DOHH2 (cell line): ENCODE results near the gene ACP2.

ENCODE experiments used
- H3F3A ChIP-seq: fragments of 200-600 bp; sonication (generic), shearing (Covaris generic); 2 replicates; pipeline ENCODE4 v1.6.0; 2016; ENCODE audit warnings: antibody characterized with exemption, mild to moderate bottlenecking; ENCODE audit not compliant: control insufficient read depth, insufficient read depth
- H3K27ac ChIP-seq: fragments of 200-600 bp; sonication (generic); 2 replicates; pipeline ENCODE4 v1.5.1; 2014; ENCODE audit warnings: low read depth, mild to moderate bottlenecking, low read length, moderate library complexity
- H3K27me3 ChIP-seq: fragments of 200-600 bp; sonication (generic); 2 replicates; pipeline ENCODE4 v1.6.1; 2014; ENCODE audit warnings: mild to moderate bottlenecking, low read length, mixed read lengths; ENCODE audit not compliant: control insufficient read depth
- H3K36me3 ChIP-seq: fragments of 200-600 bp; sonication (generic); 2 replicates; pipeline ENCODE4 v1.6.1; 2014; ENCODE audit warnings: mild to moderate bottlenecking, low read length, moderate library complexity, mixed read lengths; ENCODE audit not compliant: control insufficient read depth
- H3K4me1 ChIP-seq: fragments of 200-600 bp; sonication (generic); 2 replicates; pipeline ENCODE4 v1.6.1; 2014; ENCODE audit warnings: mild to moderate bottlenecking, low read length, mixed read lengths; ENCODE audit not compliant: control insufficient read depth
- H3K4me2 ChIP-seq: fragments of 200-600 bp; sonication (generic); 2 replicates; pipeline ENCODE4 v1.6.0; 2014; ENCODE audit warnings: mild to moderate bottlenecking, low read length, moderate library complexity
- H3K4me3 ChIP-seq: fragments of 200-600 bp; sonication (generic); 2 replicates; pipeline ENCODE4 v1.5.1; 2014; ENCODE audit warnings: mild to moderate bottlenecking, low read length, mixed read lengths
- H3K79me2 ChIP-seq: fragments of 200-600 bp; sonication (generic); 2 replicates; pipeline ENCODE4 v1.6.1; 2014; ENCODE audit warnings: mild to moderate bottlenecking, low read length, mixed read lengths; ENCODE audit not compliant: control insufficient read depth
- H3K9me2 ChIP-seq: fragments of 200-600 bp; sonication (generic); replicated peaks from 2 replicates; pipeline ENCODE4 v1.6.1; 2014; ENCODE audit warnings: mild to moderate bottlenecking, low read length, mixed read lengths; ENCODE audit not compliant: control insufficient read depth
- H3K9me3 ChIP-seq: fragments of 200-600 bp; sonication (generic); 2 replicates; pipeline ENCODE4 v1.6.1; 2014; ENCODE audit warnings: antibody characterized with exemption, low read length, mixed read lengths; ENCODE audit not compliant: control insufficient read depth, insufficient read depth
- H4K20me1 ChIP-seq: fragments of 200-600 bp; sonication (generic); 2 replicates; pipeline ENCODE4 v1.6.0; 2014; ENCODE audit warnings: low read depth, mild to moderate bottlenecking, antibody characterized with exemption, low read length, moderate library complexity; ENCODE audit not compliant: control insufficient read depth, insufficient read depth
- EZH2phosphoT487 ChIP-seq: fragments of 200-600 bp; sonication (generic); IDR thresholded peaks from 2 replicates; pipeline ENCODE4 v1.6.1; 2017; ENCODE audit warnings: borderline replicate concordance, mild to moderate bottlenecking, antibody characterized with exemption, low read length, moderate library complexity, mixed read lengths
- TF ChIP-seq, protein P1 (sequence below): fragments of 200-600 bp; sonication (generic); IDR thresholded peaks from one replicate; pipeline ENCODE4 v1.5.1; 2014; ENCODE audit warnings: antibody characterized with exemption, mild to moderate bottlenecking, low read depth, low read length; ENCODE audit not compliant: poor library complexity, severe bottlenecking

Gene ACP2

DNA sequence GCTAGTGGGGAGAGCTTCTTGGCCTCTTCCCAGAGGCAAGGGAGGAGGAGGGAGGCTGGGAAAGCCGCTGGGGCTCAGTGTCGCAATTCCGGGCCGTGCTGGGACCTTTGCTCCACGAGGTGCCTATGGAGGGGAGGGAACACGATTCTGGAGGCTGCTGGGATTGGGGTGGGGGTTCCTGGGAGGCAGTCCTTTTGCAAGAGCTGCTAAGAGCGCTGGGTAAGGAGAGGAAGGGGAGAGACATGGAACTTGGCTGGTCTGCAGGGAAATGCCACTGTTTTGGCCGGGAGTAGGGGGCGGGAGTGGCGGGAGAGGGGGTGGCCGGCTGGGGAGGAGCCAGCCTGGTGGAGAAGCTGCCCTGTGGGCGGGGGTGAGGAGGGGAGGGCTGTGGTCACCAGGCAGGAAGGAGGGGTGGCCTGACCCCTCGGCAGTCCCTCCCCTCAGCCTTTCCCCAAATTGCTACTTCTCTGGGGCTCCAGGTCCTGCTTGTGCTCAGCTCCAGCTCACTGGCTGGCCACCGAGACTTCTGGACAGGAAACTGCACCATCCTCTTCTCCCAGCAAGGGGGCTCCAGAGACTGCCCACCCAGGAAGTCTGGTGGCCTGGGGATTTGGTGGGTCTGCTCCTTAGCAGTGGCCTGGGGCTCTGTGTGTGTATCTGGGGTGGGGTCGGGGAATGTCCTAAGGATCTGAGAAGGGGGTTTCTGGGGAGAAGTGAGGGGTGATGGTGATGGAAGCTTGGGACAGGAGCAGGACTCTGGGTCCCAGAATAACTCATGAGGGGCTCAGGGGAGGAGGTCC is 9.1 kb upstream of the ACP2 start, which contains the start of gene NR1H3:
NR1H3 (plus strand) TSS at position 480 of the 800 bp plus-strand sequence. CDS start 1,221 bp downstream, outside the sequence.
- no peaks in the 10 kb centered on the region for H4K20me1 ChIP-seq
- H3K27ac ChIP-seq = no peak within 1 kb of the TSS
- no peak for TF ChIP-seq EZH2phosphoT487
- TF ChIP-seq, protein P1, sequence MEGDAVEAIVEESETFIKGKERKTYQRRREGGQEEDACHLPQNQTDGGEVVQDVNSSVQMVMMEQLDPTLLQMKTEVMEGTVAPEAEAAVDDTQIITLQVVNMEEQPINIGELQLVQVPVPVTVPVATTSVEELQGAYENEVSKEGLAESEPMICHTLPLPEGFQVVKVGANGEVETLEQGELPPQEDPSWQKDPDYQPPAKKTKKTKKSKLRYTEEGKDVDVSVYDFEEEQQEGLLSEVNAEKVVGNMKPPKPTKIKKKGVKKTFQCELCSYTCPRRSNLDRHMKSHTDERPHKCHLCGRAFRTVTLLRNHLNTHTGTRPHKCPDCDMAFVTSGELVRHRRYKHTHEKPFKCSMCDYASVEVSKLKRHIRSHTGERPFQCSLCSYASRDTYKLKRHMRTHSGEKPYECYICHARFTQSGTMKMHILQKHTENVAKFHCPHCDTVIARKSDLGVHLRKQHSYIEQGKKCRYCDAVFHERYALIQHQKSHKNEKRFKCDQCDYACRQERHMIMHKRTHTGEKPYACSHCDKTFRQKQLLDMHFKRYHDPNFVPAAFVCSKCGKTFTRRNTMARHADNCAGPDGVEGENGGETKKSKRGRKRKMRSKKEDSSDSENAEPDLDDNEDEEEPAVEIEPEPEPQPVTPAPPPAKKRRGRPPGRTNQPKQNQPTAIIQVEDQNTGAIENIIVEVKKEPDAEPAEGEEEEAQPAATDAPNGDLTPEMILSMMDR = peak; percentile 28
- H3K9me3 ChIP-seq = no peaks in the 10 kb centered on the region
- H3K4me2 ChIP-seq = no peak within 1 kb of the TSS
- H3K4me3 ChIP-seq = no peak within 1 kb of the TSS
- no peaks in the 10 kb centered on the region for H3K9me2 ChIP-seq
- H3F3A ChIP-seq = no peaks in the 10 kb centered on the region
- H3K79me2 ChIP-seq = no peaks in the 10 kb centered on the region
- H3K27me3 ChIP-seq = no peaks in the 10 kb centered on the region
- 0 out of 2 replicates have a peak, but pooled peaks cover 6% of the 10 kb centered on the region for H3K4me1 ChIP-seq
- H3K36me3 ChIP-seq = no peaks in the 10 kb centered on the region

GRCh38 chr11:47257177-47257516 is 8.5 kb upstream of the ACP2 start:
- no peaks in the 10 kb centered on the region for H3K9me3 ChIP-seq
- H3K27me3 ChIP-seq = no peaks in the 10 kb centered on the region
- no peak overlapping the region for H3K4me2 ChIP-seq
- no peaks in the 10 kb centered on the region for H3F3A ChIP-seq
- no peak overlapping the region for H3K4me3 ChIP-seq
- no peaks in the 10 kb centered on the region for H4K20me1 ChIP-seq
- no peaks in the 10 kb centered on the region for H3K79me2 ChIP-seq
- no peaks in the 10 kb centered on the region for H3K9me2 ChIP-seq
- H3K36me3 ChIP-seq = no peaks in the 10 kb centered on the region
- H3K27ac ChIP-seq = no peak overlapping the region
- H3K4me1 ChIP-seq = 0 out of 2 replicates have a peak, but pooled peaks cover 6% of the 10 kb centered on the region
- no peak for TF ChIP-seq EZH2phosphoT487
- TF ChIP-seq, protein P1 = no peak

GRCh38 chr11:47256374-47256773 is 7.8 kb upstream of the ACP2 start:
- Histone ChIP-seq H3K27me3 (no peaks in the 10 kb centered on the region), H3K4me2 (no peak overlapping the region), H3K4me3 (no peak overlapping the region), H3K9me2 (no peaks in the 10 kb centered on the region), H3K9me3 (no peaks in the 10 kb centered on the region), H4K20me1 (no peaks in the 10 kb centered on the region), H3F3A (peaks cover 4% of the 10 kb centered on the region; the same call in 1 of the 2 replicates), H3K36me3 (no peaks in the 10 kb centered on the region), H3K27ac (no peak overlapping the region), H3K79me2 (no peaks in the 10 kb centered on the region), H3K4me1 (0 out of 2 replicates have a peak, but pooled peaks cover 6% of the 10 kb centered on the region)
- TF ChIP-seq EZH2phosphoT487 = no peak
- TF ChIP-seq, protein P1 = no peak
